Activated CD4-positive, alpha-beta T cell treated with anti-CD3 and anti-CD28 coated beads for 4 hours (primary cell): ENCODE measurements around the gene HDAC7.

Source experiments
- DNase-seq, 2 donors: peaks; one replicate each; pipeline ENCODE4 v3.0.0-alpha.2; 2020

HDAC7 gene

GRCh38 chr12:47791351-47791746, 28.4 kb downstream of the HDAC7 start:
- no peak for DNase-seq

- DNase-seq = no peak
Measured at GRCh38 chr12:47790676-47791350, 28.9 kb downstream of the HDAC7 start.

GRCh38 chr12:47789712-47790489, 29.8 kb downstream of the HDAC7 start:
- no peak for DNase-seq

GRCh38 chr12:47789141-47789540, 30.6 kb downstream of the HDAC7 start:
- no peak for DNase-seq

GRCh38 chr12:47787596-47788319, 31.9 kb downstream of the HDAC7 start:
- no peak for DNase-seq

GRCh38 chr12:47786662-47787280, 32.9 kb downstream of the HDAC7 start:
- DNase-seq = no peak

GRCh38 chr12:47785887-47786661, 33.6 kb downstream of the HDAC7 start:
- DNase-seq = no peak

- DNase-seq = no peak
Measured at GRCh38 chr12:47785036-47785886, 34.4 kb downstream of the HDAC7 start.

- no peak for DNase-seq
Measured at GRCh38 chr12:47783821-47784819, 35.6 kb downstream of the HDAC7 start.

GRCh38 chr12:47783024-47783755, 36.5 kb downstream of the HDAC7 start:
- DNase-seq = no peak

GRCh38 chr12:47782372-47782770, 37.3 kb downstream of the HDAC7 start:
- DNase-seq = no peak

GRCh38 chr12:47781479-47782371, 38.0 kb downstream of the HDAC7 start:
- DNase-seq = no peak

GRCh38 chr12:47779943-47780504, 39.7 kb downstream of the HDAC7 start:
- DNase-seq = no peak

- DNase-seq = peak; percentile 85 to 95
Measured at GRCh38 chr12:47779301-47779942, 40.3 kb downstream of the HDAC7 start.

- no peak for DNase-seq
Measured at GRCh38 chr12:47778881-47779280, 40.8 kb downstream of the HDAC7 start.

GRCh38 chr12:47777741-47778558, 41.8 kb downstream of the HDAC7 start:
- DNase-seq = no peak

- no peak for DNase-seq
Measured at GRCh38 chr12:47777151-47777550, 42.6 kb downstream of the HDAC7 start.
